Measurements from ENCODE around the gene DTNB. TPM values are rescaled to one million over a fixed set of nuclear protein-coding genes. Genes with fewer than 3 reads are reported as not detected.

Gene DTNB
- total RNA-seq, 4 donors from 2014 or later: 3.0 to 7.5 (median 4.3) TPM

GRCh38 chr2:25376750-25377621 lies 296.4 kb downstream of the DTNB start:
- 21% methylated on average over 31 of the region's 52 CpGs for WGBS
- peak overlapping the region; percentile 22 to 49 (median 40) for H3K4me3 ChIP-seq
- TF ChIP-seq EP300 (IDR thresholded peaks at IDR 0.05): no peak
- TF ChIP-seq POLR2AphosphoS5 (IDR thresholded peaks at IDR 0.05): peak; percentile 19 to 75
- TF ChIP-seq CTCF (IDR thresholded peaks at IDR 0.05): peak; percentile 93 to 96 (median 95)
- no peak for TF ChIP-seq POLR2A (IDR thresholded peaks at IDR 0.05; ENCODE audit: low read depth)

GRCh38 chr2:25375989-25376545 lies 297.3 kb downstream of the DTNB start:
- H3K27ac ChIP-seq (replicated peaks in 1 of 4): peak overlapping the region; percentile 50 to 68 (median 58)
- TF ChIP-seq EP300 (IDR thresholded peaks at IDR 0.05) (no peak), CTCF (IDR thresholded peaks at IDR 0.05) (no peak), POLR2AphosphoS5 (IDR thresholded peaks at IDR 0.05) (no peak), POLR2A (IDR thresholded peaks at IDR 0.05; ENCODE audit: low read depth) (no peak)
- no peaks in the 10 kb centered on the region for H3K36me3 ChIP-seq
- DNase-seq (ENCODE audit: extremely low spot score): no peak
- H3K4me3 ChIP-seq: peak overlapping the region in 3 of 4 donors; percentile 22 to 49 (median 42)
- peaks cover 12 to 26% (median 23%) of the 10 kb centered on the region in 4 donors for H3K4me1 ChIP-seq
- H3K27me3 ChIP-seq: no peaks in the 10 kb centered on the region
- WGBS: 76% methylated on average over 16 of the region's 16 CpGs
- H3K9me3 ChIP-seq: no peaks in the 10 kb centered on the region
- intact Hi-C loops (cut with DNase I): loop anchor here (2.0 kb wide), 1 partner anchor 33 kb away; no protein-coding TSS in a partner anchor

More at GRCh38 chr2:25376750-25377621, 296.4 kb downstream of the DTNB start:
- no peaks in the 10 kb centered on the region for H3K27me3 ChIP-seq
- intact Hi-C loops (cut with DNase I): loop anchor here (2.0 kb wide), 1 partner anchor 34 kb away; no protein-coding TSS in a partner anchor
- H3K36me3 ChIP-seq: no peaks in the 10 kb centered on the region
- DNase-seq (ENCODE audit: extremely low spot score): peak; percentile 94
- H3K9me3 ChIP-seq: no peaks in the 10 kb centered on the region
- H3K4me1 ChIP-seq: peaks cover 12 to 26% (median 23%) of the 10 kb centered on the region in 4 donors
- peak overlapping the region; percentile 50 to 68 (median 58) for H3K27ac ChIP-seq (replicated peaks in 1 of 4)

- no peak for DNase-seq (ENCODE audit: extremely low spot score)
- H3K4me3 ChIP-seq: no peak overlapping the region
- H3K9me3 ChIP-seq: no peaks in the 10 kb centered on the region
- H3K36me3 ChIP-seq: no peaks in the 10 kb centered on the region
- TF ChIP-seq POLR2A (IDR thresholded peaks at IDR 0.05; ENCODE audit: low read depth): no peak
- no peak for TF ChIP-seq POLR2AphosphoS5 (IDR thresholded peaks at IDR 0.05)
- TF ChIP-seq EP300 (IDR thresholded peaks at IDR 0.05): no peak
- no peak for TF ChIP-seq CTCF (IDR thresholded peaks at IDR 0.05)
- intact Hi-C loops (cut with DNase I): no loop called here
- peaks cover 12 to 26% (median 23%) of the 10 kb centered on the region in 4 donors for H3K4me1 ChIP-seq
- no peaks in the 10 kb centered on the region for H3K27me3 ChIP-seq
- peak overlapping the region in 2 of 4 donors; percentile 60 to 68 for H3K27ac ChIP-seq (replicated peaks in 1 of 4)
- WGBS: 90% methylated on average over 17 of the region's 17 CpGs
Measured at GRCh38 chr2:25375371-25375988, 297.9 kb downstream of the DTNB start.

GRCh38 chr2:25374827-25375226 lies 298.6 kb downstream of the DTNB start:
- WGBS: 89% methylated on average over 5 of the region's 5 CpGs
- no peak for DNase-seq (ENCODE audit: extremely low spot score)
- intact Hi-C loops (cut with DNase I): loop anchor here (5.0 kb wide), 1 partner anchor 147 kb away; no protein-coding TSS in a partner anchor

More at GRCh38 chr2:25374827-25375226, 298.6 kb downstream of the DTNB start:
- H3K4me3 ChIP-seq: no peak overlapping the region
- peaks cover 12 to 26% (median 23%) of the 10 kb centered on the region in 4 donors for H3K4me1 ChIP-seq
- TF ChIP-seq EP300 (IDR thresholded peaks at IDR 0.05) (no peak), CTCF (IDR thresholded peaks at IDR 0.05) (no peak), POLR2A (IDR thresholded peaks at IDR 0.05; ENCODE audit: low read depth) (no peak), POLR2AphosphoS5 (IDR thresholded peaks at IDR 0.05) (no peak)
- H3K27ac ChIP-seq (replicated peaks in 1 of 4): no peak overlapping the region
- H3K36me3 ChIP-seq: no peaks in the 10 kb centered on the region
- H3K9me3 ChIP-seq: no peaks in the 10 kb centered on the region
- no peaks in the 10 kb centered on the region for H3K27me3 ChIP-seq

Measured in esophagus muscularis mucosa (tissue), 4 donors.